ENCODE results near the gene MVB12B.

DNA sequence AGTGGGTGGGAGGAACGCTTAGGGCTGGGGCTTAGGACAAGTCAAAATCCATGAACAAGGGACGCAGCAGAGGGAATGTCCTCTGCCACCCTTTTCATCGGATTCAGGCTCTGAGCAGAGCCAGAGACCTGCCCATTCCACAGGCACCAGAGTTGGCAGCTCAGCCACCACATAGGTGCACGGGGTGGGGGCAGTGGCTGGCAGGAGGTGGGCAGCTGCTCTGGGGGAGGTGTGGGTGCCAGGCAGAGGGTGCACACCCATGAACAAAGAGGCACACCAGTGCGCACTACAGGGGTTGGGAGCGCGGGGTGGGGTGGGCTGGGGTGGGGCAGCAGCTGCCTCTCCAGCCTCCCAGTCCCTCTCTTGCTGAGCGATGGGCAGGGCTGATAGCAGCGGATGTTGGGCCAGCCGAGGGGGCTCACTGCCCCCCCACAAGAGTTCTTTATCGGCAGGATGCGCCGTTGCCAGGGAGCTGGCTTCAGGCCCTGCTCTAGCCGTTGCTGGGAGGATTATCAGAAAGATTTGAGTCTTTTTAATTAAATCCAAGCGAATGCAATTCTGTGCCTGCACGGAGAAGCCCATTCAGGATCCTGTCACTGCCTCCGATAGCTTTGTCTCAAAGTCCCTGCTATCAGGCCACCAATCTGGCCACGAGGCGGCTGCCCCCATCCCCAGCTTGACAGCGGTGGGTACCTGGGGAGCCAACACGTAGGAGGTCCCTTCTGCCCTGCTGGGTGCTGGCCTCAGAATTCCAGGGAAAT is 222.8 kb downstream of the MVB12B start:
- TF ChIP-seq, protein P1, sequence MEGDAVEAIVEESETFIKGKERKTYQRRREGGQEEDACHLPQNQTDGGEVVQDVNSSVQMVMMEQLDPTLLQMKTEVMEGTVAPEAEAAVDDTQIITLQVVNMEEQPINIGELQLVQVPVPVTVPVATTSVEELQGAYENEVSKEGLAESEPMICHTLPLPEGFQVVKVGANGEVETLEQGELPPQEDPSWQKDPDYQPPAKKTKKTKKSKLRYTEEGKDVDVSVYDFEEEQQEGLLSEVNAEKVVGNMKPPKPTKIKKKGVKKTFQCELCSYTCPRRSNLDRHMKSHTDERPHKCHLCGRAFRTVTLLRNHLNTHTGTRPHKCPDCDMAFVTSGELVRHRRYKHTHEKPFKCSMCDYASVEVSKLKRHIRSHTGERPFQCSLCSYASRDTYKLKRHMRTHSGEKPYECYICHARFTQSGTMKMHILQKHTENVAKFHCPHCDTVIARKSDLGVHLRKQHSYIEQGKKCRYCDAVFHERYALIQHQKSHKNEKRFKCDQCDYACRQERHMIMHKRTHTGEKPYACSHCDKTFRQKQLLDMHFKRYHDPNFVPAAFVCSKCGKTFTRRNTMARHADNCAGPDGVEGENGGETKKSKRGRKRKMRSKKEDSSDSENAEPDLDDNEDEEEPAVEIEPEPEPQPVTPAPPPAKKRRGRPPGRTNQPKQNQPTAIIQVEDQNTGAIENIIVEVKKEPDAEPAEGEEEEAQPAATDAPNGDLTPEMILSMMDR (IDR thresholded peaks at IDR 0.05) = no peak
- no peak for TF ChIP-seq POLR2A (IDR thresholded peaks at IDR 0.05)

All from Peyer's patch (tissue), 4 donors.